PC-9 (cell line): ENCODE results near the gene CXCL6.

Experiments
- CTCF ChIP-seq: fragments of 200-600 bp; sonication (generic); conservative IDR thresholded peaks from 2 replicates; pipeline ENCODE4 v1.6.1; 2017; ENCODE audit warnings: mixed run types, antibody characterized with exemption, mild to moderate bottlenecking, moderate library complexity
- EZH2 ChIP-seq: fragments of 200-600 bp; sonication (generic); IDR thresholded peaks from 2 replicates; pipeline ENCODE4 v1.8.0; 2017; ENCODE audit warnings: antibody characterized with exemption, low read depth

- TF ChIP-seq CTCF (no peak), EZH2 (no peak)
These were observed 18.9 kb downstream of the CXCL6 start for GRCh38 chr4:73855406-73855805.
